HepG2 (cell line): ENCODE measurements around the gene RANBP17.

Experiments
- CREM ChIP-seq, 2 experiments: sonication (generic) in 1 of 2; formaldehyde crosslinking in 1 of 2; IDR thresholded peaks; 2 replicates each; pipeline versions ENCODE4 v1.4.0 to v1.6.1; 2016 to 2020; ENCODE audit warnings: antibody characterized with exemption in 1 of 2, mild to moderate bottlenecking in 1 of 2, missing genetic modification reagents in 1 of 2
- CTCF ChIP-seq: sonication (generic); formaldehyde crosslinking; IDR thresholded peaks from 2 replicates; pipeline ENCODE4 v1.5.0; 2020; ENCODE audit warnings: mild to moderate bottlenecking, missing genetic modification reagents, moderate library complexity
- EHMT2 ChIP-seq: fragments of 200-600 bp; sonication (generic); IDR thresholded peaks from 2 replicates; pipeline ENCODE4 v1.7.0; 2017; ENCODE audit warnings: antibody characterized with exemption, low read depth, low read length, borderline replicate concordance
- NR2C2 ChIP-seq: sonication (generic); formaldehyde crosslinking; IDR thresholded peaks from 2 replicates; pipeline ENCODE4 v1.4.0; 2020; ENCODE audit warnings: missing genetic modification reagents, mild to moderate bottlenecking, moderate library complexity, borderline replicate concordance
- SETDB1 ChIP-seq: sonication (generic); formaldehyde crosslinking; IDR thresholded peaks from 2 replicates; pipeline ENCODE4 v1.5.1; 2020; ENCODE audit warnings: missing genetic modification reagents, mild to moderate bottlenecking, borderline replicate concordance
- SMAD3 ChIP-seq: sonication (generic); formaldehyde crosslinking; IDR thresholded peaks from 2 replicates; pipeline ENCODE4 v1.4.0; 2020; ENCODE audit warnings: missing genetic modification reagents
- SP2 ChIP-seq: sonication (generic); formaldehyde crosslinking; IDR thresholded peaks from 2 replicates; pipeline ENCODE4 v1.5.1; 2020; ENCODE audit warnings: mild to moderate bottlenecking, missing genetic modification reagents
- TAF1 ChIP-seq: sonication (generic); formaldehyde crosslinking; IDR thresholded peaks from 2 replicates; pipeline ENCODE4 v1.4.0; 2020; ENCODE audit warnings: missing genetic modification reagents
- TARDBP ChIP-seq: sonication (generic); formaldehyde crosslinking; IDR thresholded peaks from 2 replicates; pipeline ENCODE4 v1.8.0; 2022; ENCODE audit warnings: mild to moderate bottlenecking, missing genetic modification reagents
- ZFX ChIP-seq: sonication (generic); formaldehyde crosslinking; IDR thresholded peaks from 2 replicates; pipeline ENCODE4 v1.4.0; 2020; ENCODE audit warnings: mild to moderate bottlenecking, low read depth, missing genetic modification reagents, moderate library complexity
- ZFY ChIP-seq: sonication (generic); formaldehyde crosslinking; IDR thresholded peaks from 2 replicates; pipeline ENCODE4 v1.4.0; 2020; ENCODE audit warnings: missing genetic modification reagents
- ZNF639 ChIP-seq: conservative IDR thresholded peaks from 2 replicates; pipeline ENCODE4 v1.6.1; 2018; ENCODE audit warnings: missing genetic modification reagents
- ZNF674 ChIP-seq: sonication (generic); formaldehyde crosslinking; IDR thresholded peaks from 2 replicates; pipeline ENCODE4 v1.5.0; 2020; ENCODE audit warnings: low read depth, mild to moderate bottlenecking, missing genetic modification reagents
- ZZZ3 ChIP-seq: sonication (generic); formaldehyde crosslinking; IDR thresholded peaks from 2 replicates; pipeline ENCODE4 v1.4.0; 2020; ENCODE audit warnings: missing genetic modification reagents, mild to moderate bottlenecking, borderline replicate concordance

GRCh38 chr5:170819824-170820223, 42.0 kb upstream of the RANBP17 start:
- no peak for TF ChIP-seq CREM (IDR thresholded peaks at IDR 0.05)
- no peak for TF ChIP-seq CREM (CRISPR knock-in tag; IDR thresholded peaks at IDR 0.05)
- TF ChIP-seq ZFX (CRISPR knock-in tag): no peak
- no peak for TF ChIP-seq CTCF (CRISPR knock-in tag)
- no peak for TF ChIP-seq ZNF639 (CRISPR knock-in tag)
- no peak for TF ChIP-seq TARDBP
- no peak for TF ChIP-seq EHMT2
- no peak for TF ChIP-seq TAF1
- TF ChIP-seq SMAD3: no peak
- no peak for TF ChIP-seq ZZZ3 (CRISPR knock-in tag)
- TF ChIP-seq SP2 (CRISPR knock-in tag): no peak
- no peak for TF ChIP-seq SETDB1 (CRISPR knock-in tag)
- no peak for TF ChIP-seq ZFY (CRISPR knock-in tag)
- TF ChIP-seq ZNF674: no peak
- no peak for TF ChIP-seq NR2C2
